HL-60 (cell line): Measurements from ENCODE around the gene ARHGAP32.

Source experiments
- CTCF ChIP-seq: IDR thresholded peaks from one replicate; pipeline ENCODE4 v1.5.1; 2011; ENCODE audit warnings: low read length, control low read depth, inconsistent platforms; ENCODE audit not compliant: insufficient read depth
- POLR2AphosphoS5 ChIP-seq: IDR thresholded peaks from 2 replicates; pipeline ENCODE4 v1.6.1; 2012; ENCODE audit warnings: low read depth

- TF ChIP-seq CTCF (no peak), POLR2AphosphoS5 (no peak)
Measured at GRCh38 chr11:128920666-128921065, 271.5 kb downstream of the ARHGAP32 start.
